Measurements from ENCODE around the gene EPC2.

The EPC2 gene, protein sequence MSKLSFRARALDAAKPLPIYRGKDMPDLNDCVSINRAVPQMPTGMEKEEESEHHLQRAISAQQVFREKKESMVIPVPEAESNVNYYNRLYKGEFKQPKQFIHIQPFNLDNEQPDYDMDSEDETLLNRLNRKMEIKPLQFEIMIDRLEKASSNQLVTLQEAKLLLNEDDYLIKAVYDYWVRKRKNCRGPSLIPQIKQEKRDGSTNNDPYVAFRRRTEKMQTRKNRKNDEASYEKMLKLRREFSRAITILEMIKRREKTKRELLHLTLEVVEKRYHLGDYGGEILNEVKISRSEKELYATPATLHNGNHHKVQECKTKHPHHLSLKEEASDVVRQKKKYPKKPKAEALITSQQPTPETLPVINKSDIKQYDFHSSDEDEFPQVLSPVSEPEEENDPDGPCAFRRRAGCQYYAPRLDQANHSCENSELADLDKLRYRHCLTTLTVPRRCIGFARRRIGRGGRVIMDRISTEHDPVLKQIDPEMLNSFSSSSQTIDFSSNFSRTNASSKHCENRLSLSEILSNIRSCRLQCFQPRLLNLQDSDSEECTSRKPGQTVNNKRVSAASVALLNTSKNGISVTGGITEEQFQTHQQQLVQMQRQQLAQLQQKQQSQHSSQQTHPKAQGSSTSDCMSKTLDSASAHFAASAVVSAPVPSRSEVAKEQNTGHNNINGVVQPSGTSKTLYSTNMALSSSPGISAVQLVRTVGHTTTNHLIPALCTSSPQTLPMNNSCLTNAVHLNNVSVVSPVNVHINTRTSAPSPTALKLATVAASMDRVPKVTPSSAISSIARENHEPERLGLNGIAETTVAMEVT

DNA sequence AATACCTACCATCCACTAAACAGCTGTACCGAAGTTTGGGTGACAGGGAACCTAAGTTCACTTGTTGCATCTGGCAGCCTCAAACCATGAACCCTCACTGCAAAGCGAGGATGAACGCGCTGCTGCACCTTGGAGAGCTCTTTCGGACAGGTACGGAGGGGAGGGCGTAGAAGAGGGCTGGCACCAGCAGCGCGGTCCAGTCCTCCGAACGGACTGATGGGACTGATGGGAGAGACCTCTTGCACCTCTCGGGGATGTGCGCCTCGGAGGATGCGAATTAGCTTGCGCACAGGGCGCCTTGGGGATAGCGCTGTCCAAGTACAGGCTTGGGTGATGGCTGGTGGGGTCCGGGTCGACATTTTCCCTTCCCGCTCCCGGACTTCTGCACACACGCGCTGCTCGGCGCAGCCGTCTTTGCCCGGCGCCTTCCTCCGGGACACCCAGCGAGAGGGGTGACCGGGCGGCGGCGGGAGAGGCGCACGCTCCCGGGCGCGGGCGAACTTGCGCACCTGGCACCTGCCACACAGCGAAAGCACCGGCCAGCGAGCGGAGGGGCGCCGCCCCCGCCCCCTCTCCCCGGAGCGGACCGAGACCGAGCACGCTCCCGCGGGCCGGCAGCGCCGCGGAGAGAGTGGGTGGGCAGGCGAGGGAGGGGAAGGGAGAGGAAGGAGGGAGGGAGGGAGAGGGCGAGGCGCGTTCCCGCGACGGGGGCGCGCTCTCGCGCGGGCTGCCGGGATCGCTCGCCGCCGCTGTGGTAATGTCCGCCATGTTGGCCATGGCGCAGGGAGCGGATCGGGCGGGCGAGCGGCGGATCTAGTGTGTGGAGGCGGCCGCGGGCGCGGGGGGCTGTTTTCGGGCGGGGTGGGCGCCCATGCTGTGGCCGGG lies at the start of gene EPC2:
Gene EPC2, plus strand, starts transcription at position 754 of the 885 bp plus-strand sequence. CDS start 267 bp downstream, outside the sequence.
- POLR2A ChIA-PET = no interaction called here
- DNase-seq (ENCODE audit: extremely low spot score) = peak; percentile 82
- TF ChIP-seq ELF4 (IDR thresholded peaks at IDR 0.05) (0 out of 2 replicates have a peak, but pooled peaks have one; percentile 25), CTBP1 (IDR thresholded peaks at IDR 0.05; ENCODE audit: borderline replicate concordance) (peak; percentile 45), SP1 (IDR thresholded peaks at IDR 0.05) (no peak)
- CTCF ChIA-PET = interaction anchor here (0.6 kb wide), 2 partner anchors 29 to 372 kb away, joined by 3 read pairs; no protein-coding TSS in a partner anchor

DNA sequence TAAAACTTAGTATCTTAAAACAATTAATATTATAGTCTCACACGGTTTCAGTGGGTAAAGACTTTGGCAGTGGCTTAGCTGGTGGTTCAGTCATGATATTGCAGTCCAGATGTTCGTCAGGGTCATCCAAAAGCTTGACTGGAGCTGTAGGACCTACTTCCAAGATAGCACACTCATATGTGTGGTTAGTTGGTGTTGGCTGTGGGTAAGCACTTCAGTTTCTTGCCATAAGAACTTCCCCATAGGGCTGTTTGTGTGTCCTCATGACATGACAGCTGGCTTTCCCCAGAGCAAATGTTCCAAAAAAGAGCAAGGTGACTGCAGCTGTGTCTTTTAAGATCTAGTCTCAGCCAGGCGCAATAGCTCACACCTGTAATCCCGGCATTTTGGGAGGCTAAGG lies 48.5 kb upstream of the EPC2 start:
- ChIA-PET POLR2A (no interaction called here), CTCF (no interaction called here)
- TF ChIP-seq FOXM1 (IDR thresholded peaks at IDR 0.05; ENCODE audit: borderline replicate concordance) (no peak), ELF4 (IDR thresholded peaks at IDR 0.05) (no peak)
- DNase-seq (ENCODE audit: extremely low spot score) = no peak

DNA sequence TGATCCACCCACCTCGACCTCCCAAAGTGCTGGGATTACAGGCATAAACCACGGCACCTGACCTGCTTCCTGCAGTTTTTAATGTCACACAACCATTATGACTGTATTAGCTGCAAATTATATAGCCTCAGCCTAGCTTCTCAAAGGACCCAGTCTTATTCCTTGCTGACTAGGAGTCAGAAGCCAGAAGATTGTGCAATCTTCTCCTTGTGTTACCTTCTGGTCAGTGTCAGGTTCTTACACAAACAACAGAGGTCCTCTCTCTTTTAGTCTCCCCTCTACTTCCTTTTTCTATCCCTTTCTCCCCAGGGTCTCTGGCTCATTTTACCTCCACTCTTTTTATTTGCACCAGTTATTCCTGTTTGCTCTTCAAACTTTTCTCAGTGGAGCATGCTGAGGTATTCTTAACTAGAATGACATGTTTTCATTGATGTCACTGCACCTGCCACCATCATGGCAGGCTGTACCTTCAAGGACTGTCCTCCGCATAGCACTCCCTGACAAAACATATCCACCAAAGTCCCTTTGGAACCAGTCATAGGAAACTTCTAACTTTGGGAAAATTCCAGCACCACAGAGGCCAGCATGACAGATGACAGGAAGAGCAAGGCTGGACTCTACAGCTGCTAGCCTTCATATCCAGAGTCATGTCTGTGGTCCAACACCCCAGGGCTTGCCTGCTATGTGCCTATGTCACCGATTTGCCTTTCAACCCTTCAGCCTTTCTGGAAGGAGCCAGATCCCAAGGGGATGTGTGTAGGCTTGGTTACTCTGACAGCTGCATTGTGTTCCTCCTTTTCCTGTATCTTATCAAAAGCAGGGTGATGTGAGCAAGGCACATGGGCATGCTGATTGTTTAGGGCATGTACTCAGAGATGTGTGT lies 45.2 kb upstream of the EPC2 start:
- TF ChIP-seq FOXM1 (IDR thresholded peaks at IDR 0.05; ENCODE audit: borderline replicate concordance) = no peak
- TF ChIP-seq CTBP1 (IDR thresholded peaks at IDR 0.05; ENCODE audit: borderline replicate concordance) = no peak
- no peak for TF ChIP-seq SP1 (IDR thresholded peaks at IDR 0.05)
- no peak for TF ChIP-seq TARDBP (IDR thresholded peaks at IDR 0.05)
- no peak for TF ChIP-seq FOXK2 (IDR thresholded peaks at IDR 0.05)
- no peak for TF ChIP-seq LEF1 (IDR thresholded peaks at IDR 0.05; ENCODE audit: borderline replicate concordance)
- TF ChIP-seq, protein P1, sequence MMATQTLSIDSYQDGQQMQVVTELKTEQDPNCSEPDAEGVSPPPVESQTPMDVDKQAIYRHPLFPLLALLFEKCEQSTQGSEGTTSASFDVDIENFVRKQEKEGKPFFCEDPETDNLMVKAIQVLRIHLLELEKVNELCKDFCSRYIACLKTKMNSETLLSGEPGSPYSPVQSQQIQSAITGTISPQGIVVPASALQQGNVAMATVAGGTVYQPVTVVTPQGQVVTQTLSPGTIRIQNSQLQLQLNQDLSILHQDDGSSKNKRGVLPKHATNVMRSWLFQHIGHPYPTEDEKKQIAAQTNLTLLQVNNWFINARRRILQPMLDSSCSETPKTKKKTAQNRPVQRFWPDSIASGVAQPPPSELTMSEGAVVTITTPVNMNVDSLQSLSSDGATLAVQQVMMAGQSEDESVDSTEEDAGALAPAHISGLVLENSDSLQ (IDR thresholded peaks at IDR 0.05) = no peak
- TF ChIP-seq L3MBTL2 (conservative IDR thresholded peaks at IDR 0.05) = no peak
- no peak for TF ChIP-seq SUZ12 (IDR thresholded peaks at IDR 0.05)
- no peak for TF ChIP-seq HDGF (IDR thresholded peaks at IDR 0.05; ENCODE audit: borderline replicate concordance)
- TF ChIP-seq NFRKB (IDR thresholded peaks at IDR 0.05) = no peak
- no peak for TF ChIP-seq FOXA1 (IDR thresholded peaks at IDR 0.05)
- ChIA-PET CTCF (no interaction called here), POLR2A (no interaction called here)
- no peak for DNase-seq (ENCODE audit: extremely low spot score)

DNA sequence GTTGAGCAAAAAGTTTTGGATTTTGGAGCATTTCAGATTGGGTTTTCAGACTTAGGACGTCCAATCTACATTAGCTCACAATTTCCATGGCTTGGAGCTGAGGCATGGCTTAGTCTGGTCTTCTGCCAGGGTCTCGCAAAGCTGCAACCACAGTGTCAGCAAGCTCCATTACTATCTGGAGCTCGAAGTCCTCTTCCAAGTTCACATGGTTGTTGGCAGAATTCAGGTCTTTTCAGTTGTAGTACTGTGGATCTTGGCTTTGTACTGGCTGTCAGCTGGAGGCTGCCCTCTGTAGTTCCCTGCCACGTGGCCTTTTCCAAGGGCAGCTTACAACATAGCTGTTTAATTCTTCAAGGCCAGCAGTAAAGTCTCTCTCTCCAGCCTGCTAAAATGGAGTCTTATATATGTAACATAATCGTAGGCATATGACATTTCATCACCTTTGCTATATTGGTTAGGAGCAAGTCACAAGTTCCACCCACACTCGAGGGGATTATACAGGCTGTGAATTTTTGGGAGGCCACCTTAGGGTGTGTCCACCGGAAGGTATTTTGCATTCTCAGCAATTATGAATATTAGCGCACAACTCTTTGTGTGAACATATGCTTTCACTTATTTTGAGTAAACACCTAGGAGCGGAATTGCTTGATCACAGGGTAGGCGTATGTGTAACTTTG lies 41.5 kb upstream of the EPC2 start:
- no peak for DNase-seq (ENCODE audit: extremely low spot score)
- POLR2A ChIA-PET = no interaction called here
- no peak for TF ChIP-seq FOXA1 (IDR thresholded peaks at IDR 0.05)
- no peak for TF ChIP-seq ZNF384 (IDR thresholded peaks at IDR 0.05)
- TF ChIP-seq FOXM1 (IDR thresholded peaks at IDR 0.05; ENCODE audit: borderline replicate concordance) = no peak
- TF ChIP-seq L3MBTL2 (conservative IDR thresholded peaks at IDR 0.05) = no peak
- TF ChIP-seq FOXK2 (IDR thresholded peaks at IDR 0.05) = no peak
- no peak for TF ChIP-seq NFRKB (IDR thresholded peaks at IDR 0.05)
- TF ChIP-seq, protein P1 (IDR thresholded peaks at IDR 0.05) = no peak
- TF ChIP-seq BHLHE40 (IDR thresholded peaks at IDR 0.05; ENCODE audit: borderline replicate concordance) = no peak
- no peak for TF ChIP-seq TARDBP (IDR thresholded peaks at IDR 0.05)
- no peak for TF ChIP-seq SUZ12 (IDR thresholded peaks at IDR 0.05)
- no peak for TF ChIP-seq ARNT (IDR thresholded peaks at IDR 0.05)
- CTCF ChIA-PET = no interaction called here

DNA sequence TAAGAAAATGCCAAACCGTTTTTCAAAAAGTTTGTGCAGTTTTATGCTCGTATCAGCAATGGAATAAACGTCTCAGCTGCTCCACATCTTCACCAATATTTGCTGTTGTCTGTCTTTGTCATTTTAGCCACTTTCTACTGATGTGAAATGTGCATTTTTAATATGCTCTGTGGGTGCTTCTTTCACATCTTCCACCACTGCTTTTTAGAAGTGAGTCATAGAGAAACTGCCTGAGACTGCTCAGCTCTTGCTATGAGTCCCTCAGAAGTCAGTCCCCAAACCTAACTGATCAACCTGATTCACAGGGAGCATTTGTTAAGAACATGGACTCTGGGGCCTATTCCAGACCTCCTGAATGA lies 41.0 kb upstream of the EPC2 start:
- no peak for TF ChIP-seq BHLHE40 (IDR thresholded peaks at IDR 0.05; ENCODE audit: borderline replicate concordance)
- no peak for TF ChIP-seq SUZ12 (IDR thresholded peaks at IDR 0.05)
- TF ChIP-seq FOXA1 (IDR thresholded peaks at IDR 0.05) = no peak
- no peak for TF ChIP-seq ZNF384 (IDR thresholded peaks at IDR 0.05)
- no peak for TF ChIP-seq ARNT (IDR thresholded peaks at IDR 0.05)
- no peak for TF ChIP-seq HDGF (IDR thresholded peaks at IDR 0.05; ENCODE audit: borderline replicate concordance)
- TF ChIP-seq, protein P1 (IDR thresholded peaks at IDR 0.05) = no peak
- no peak for TF ChIP-seq LEF1 (IDR thresholded peaks at IDR 0.05; ENCODE audit: borderline replicate concordance)
- TF ChIP-seq L3MBTL2 (conservative IDR thresholded peaks at IDR 0.05) = no peak
- TF ChIP-seq FOXM1 (IDR thresholded peaks at IDR 0.05; ENCODE audit: borderline replicate concordance) = no peak
- TF ChIP-seq NFRKB (IDR thresholded peaks at IDR 0.05) = no peak

More for the DNA sequence above, 41.0 kb upstream of the EPC2 start:
- DNase-seq (ENCODE audit: extremely low spot score) = no peak
- ChIA-PET CTCF (no interaction called here), POLR2A (no interaction called here)
